SHP77 treated with DMSO at 0.1 percent for 48 hours (cell line): ENCODE data around the gene PDS5B.
"Not testable (repeated sequence)": the region's sequence is repeated elsewhere in the genome, so short reads cannot be mapped to it uniquely, and the experiment has no call there.

Experiments
- DNase-seq: peaks from one replicate; lab custom pipeline; 2025; lab: John Stamatoyannopoulos, UW

The PDS5B gene

DNA sequence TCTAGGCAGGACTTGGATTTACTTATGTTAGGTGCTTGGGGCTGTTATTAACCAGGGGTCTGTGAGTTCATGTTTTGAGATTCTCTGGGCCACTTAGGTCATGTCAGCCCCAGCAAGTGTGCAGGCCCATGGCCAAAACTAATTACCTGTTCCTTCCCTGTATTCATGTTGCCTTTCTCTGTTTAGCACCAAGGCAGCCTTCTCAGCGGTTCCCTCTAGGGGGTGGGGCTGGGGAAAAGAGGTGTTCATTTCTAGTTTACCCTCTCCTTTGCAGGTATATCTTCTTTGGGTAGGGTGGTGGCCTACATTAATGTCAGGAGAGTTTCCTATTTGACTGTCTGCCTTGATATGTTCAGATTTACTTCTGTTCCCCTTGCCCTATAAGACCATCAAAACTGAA is 61.7 kb downstream of the PDS5B start:
- DNase-seq, result no peak

DNA sequence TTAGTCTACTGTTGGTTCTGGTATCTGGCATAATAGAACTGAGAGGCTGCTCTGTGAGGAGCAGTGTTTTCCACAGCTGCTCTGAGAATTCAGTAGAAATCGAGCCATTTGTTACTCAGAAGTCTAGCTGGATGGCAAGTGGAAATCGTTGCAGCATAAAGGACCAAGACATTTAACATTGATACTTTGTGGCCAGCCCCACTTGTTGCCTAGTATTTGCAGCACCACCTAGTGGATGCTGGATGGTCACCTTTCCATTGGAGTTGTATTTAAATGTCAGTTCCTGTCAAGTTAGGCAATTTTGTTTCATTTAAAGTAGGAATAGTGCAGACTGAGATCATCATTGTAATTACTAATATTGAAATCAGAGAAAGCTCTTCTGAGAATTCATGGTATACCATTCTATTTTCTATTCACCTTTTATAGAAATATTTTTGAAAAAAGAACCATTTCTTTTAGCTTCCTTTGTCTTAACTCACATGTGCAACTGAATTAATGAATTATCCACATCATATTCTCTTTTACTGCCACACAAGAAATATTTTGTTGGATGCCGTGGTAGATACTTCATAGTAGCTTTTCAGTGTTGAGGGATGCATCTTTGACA is 64.6 kb downstream of the PDS5B start:
- peak; percentile 27 for DNase-seq

- no peak for DNase-seq
Observed at GRCh38 chr13:32657309-32657708, 71.1 kb downstream of the PDS5B start.

DNA sequence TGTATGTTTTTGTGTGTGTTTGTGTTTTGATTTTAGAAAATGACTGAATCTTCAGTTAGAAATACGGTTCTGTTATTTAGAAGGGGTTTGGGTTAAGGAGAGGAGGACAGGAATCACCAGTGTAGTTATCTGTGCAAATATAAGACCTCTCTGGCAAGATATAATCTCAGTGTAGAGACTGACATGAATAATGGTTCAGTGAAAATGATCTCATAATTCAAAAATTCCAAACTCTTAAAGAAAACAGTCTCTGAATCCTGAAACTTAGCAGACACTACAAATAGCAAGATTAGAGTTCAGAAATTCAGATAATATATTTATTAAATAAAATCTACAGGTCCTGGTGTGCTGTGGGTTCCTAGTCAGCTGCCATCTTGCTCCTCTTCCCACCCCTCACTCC is 73.5 kb downstream of the PDS5B start:
- no peak for DNase-seq

DNA sequence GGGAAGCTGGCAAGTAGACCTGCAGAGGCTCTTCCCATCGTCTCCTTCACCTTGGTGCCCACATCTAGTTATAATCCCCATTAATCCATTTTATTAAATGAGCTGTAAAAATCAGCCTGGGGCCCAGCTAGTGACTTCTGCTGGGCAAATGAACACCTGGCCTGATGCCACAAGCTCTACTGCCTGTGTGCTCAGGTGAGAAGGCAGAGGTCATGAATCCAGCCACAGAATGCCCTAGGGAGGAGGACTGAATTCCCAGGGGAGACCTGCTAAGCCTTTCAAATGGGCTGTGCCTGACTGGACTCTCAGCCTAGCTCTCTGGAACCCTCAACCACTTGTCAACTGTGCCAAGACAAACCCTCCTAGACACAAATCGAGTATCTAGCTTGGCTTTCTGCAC is 74.0 kb downstream of the PDS5B start:
- no peak for DNase-seq

DNA sequence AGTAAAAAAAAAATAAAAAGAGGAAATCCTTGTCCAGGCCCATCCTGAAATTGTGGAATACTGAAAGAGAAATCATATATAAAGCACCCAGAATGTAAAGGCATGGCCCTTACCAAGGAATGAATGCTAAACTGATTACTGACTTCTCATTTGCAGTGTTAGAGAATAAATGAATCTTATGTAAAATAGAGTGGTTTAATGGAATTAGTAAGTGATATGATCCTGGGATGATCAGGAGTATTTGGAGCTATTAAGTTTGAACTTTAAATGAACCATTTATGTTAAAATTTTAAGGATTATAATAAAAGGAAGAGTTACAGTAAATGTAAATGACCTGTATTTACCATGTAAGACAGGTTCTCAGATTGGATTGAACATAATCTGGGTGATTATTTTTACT is 75.4 kb downstream of the PDS5B start:
- DNase-seq, result no peak

- no peak for DNase-seq
Observed at GRCh38 chr13:32663660-32664059, 77.4 kb downstream of the PDS5B start.

DNA sequence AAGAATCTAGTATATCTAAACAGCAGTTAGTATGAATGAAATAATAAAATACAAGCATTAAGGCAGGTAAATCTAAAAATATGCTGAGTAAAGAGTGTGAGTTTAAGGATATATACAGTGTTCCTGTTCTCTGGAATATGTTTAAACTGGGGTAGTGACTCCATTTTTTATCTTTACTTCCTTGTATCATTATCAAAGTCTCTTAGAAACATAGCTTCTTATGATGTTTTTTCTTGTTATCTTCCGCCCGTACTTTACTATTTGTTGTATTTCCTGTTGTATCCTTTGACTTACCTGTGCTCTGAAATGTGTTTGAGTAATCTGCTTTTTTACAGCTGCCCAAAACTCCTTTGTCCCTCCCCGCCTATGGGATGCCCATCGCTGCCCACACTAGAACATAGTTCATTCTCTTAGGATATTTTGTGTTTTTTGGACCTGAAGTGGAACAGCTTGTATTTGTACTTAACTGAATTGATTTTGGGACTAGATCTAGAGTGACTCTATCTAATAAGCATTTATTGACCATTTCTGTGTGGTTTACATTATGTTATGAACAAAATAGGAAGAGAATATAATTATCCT is 80.8 kb downstream of the PDS5B start:
- no peak for DNase-seq

DNA sequence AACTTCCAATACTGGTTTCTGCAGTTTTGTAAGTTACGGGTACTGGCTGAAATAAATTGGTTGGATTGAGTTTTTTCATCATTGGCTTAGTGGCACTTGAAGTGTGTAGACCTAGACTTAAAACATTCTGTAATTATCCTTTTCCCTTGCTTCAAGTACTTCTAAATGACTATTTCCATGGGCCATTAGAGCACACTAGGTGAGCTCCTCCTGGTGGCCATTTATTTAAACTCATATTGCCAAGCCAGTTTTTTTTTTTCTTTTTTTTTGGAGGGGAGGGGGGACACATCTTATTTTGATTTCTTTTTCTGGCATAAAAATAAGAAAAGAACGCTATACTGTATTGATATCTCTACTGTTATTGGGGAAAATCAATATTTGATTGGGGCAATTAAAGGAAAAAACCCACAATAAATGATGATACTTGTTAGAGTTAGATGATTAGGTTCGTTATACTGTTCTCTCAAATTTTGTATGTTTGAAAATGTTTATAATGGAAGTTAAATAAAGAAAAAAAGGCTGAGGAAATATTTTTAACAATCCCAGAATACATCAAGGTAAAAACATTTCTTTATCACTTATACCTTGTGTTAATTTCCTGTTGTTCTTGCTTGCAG is 82.9 kb downstream of the PDS5B start:
- DNase-seq, result no peak

- no peak for DNase-seq
Observed at GRCh38 chr13:32674503-32674902, 88.3 kb downstream of the PDS5B start.

DNA sequence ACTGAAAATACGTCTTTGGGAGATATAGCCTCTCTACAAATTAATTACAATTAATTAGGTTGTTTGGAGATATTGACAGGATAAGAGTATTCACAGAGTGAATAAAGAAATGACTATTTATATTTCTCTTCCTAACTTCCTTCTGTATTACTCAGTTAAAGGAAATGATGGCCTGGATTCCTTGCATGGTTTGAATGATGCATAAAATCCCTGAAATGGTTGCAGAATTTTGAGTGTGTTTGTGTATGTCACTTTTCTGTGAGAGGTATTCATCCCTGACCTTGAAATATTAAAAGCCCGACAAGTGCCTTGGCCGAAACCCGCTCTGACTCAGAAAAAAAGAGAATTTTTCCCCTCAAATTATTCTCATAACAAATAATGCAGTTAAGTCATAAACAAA is 90.0 kb downstream of the PDS5B start:
- DNase-seq, result no peak

- DNase-seq, result no peak
Observed at GRCh38 chr13:32682130-32682529, 95.9 kb downstream of the PDS5B start.

DNA sequence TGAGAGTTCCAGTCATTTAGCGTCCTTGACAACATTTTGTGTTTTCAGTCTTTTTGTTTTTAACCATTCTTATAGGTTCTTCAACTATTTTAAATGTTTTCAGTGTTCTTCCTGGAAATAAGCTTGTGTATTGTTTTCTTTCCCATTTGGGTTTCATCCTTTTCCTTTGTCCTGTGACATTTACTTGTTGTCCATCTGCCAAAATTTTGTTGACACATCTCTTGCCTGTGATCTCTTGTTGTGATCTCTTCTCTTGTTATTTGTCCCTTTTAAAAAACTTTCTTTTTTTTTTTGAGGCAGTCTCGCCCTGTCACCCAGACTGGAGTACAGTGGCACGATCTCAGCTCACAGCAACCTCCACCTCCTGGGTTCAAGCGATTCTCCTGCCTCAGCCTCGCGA is 96.5 kb downstream of the PDS5B start:
- no peak for DNase-seq

- no peak for DNase-seq
Observed at GRCh38 chr13:32687275-32687674, 101.0 kb downstream of the PDS5B start.

GRCh38 chr13:32695602-32696250 is 109.5 kb downstream of the PDS5B start:
- no peak for DNase-seq

GRCh38 chr13:32707471-32707870 is 121.2 kb downstream of the PDS5B start:
- DNase-seq, result no peak

DNA sequence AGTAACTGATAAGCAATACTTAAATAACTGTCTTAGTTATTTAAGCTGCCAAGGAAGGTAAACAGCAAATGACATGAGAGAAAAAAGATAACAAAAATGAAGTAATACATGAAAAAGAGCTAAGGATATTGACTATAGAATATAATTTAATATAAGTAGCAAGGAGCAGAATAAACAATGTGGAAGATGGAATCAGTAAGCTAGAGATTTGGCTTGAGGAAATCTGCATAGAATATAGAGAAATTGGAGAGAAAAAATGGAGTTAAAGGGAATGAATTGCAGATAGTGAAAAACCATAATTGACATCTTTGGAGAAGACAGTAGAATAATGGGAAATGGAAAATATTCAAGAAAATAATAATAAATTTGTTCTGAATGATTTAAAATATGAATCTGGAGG is 127.1 kb downstream of the PDS5B start:
- DNase-seq, result no peak

GRCh38 chr13:32716201-32716600 is 129.9 kb downstream of the PDS5B start:
- not testable (repeated sequence) for DNase-seq

DNA sequence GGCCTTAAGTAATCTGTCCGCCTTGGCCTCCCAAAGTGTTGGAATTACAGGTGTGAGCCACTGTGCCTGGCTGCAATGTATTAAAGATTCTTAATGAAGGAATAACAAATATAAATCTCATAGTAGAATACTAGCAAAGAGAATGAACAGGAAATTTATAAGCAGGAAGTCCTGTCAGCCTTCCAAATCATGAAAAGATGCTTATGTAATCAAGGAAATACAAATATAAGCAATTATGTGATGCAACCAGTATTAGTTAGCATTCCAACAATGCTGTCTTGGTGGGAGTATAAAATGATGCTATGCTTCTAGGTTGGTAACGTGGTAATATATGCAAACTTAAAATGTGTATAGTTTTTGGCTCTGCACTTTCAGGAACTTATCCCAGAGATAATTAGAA is 133.8 kb downstream of the PDS5B start:
- no peak for DNase-seq

GRCh38 chr13:32721131-32722034 is 135.1 kb downstream of the PDS5B start:
- DNase-seq, result not testable (repeated sequence)

DNA sequence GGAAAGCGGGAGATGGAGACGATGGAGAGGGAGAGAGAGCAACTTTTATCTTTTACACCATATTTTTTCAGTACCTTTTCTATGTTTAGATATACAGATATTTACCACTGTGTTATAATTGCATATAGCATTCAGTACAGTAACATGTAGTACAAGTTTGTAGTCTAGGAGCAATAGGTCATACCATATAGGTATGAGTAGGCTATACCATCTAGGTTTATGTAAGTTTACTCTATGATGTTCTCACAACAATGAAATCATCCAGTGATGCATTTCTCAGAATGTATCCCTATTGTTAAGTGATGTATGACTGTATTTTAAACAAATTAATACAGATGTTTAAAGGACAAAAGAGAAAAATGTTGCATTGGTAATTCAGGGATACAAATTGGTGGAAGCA is 136.1 kb downstream of the PDS5B start:
- no peak for DNase-seq

DNA sequence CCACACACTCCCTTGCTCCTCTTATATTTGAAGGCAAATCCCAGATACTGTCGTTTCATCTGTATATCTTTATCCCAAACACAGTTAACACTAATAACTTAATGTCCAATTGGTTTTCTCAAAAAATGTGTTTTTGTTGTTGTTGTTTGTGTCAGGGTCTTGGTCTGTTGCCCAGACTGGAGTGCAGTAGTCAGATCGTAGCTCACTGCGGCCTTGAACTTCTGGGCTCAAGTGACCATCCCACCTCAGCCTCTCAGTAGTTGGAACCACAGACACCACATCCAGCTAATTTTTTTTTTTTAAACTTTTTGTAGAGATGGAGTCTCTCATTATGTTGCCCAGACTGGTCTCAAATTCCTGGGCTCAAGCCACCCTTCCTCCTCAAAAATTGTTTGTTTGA is 137.7 kb downstream of the PDS5B start:
- DNase-seq, result no peak
